ENCODE data around the gene TXNRD2.
"Not testable (repeated sequence)": the region's sequence is repeated elsewhere in the genome, so short reads cannot be mapped to it uniquely, and the experiment has no call there.

Gene TXNRD2

GRCh38 chr22:19885841-19886592 is 55.6 kb downstream of the TXNRD2 start:
- FAIRE-seq, result no peak

DNA sequence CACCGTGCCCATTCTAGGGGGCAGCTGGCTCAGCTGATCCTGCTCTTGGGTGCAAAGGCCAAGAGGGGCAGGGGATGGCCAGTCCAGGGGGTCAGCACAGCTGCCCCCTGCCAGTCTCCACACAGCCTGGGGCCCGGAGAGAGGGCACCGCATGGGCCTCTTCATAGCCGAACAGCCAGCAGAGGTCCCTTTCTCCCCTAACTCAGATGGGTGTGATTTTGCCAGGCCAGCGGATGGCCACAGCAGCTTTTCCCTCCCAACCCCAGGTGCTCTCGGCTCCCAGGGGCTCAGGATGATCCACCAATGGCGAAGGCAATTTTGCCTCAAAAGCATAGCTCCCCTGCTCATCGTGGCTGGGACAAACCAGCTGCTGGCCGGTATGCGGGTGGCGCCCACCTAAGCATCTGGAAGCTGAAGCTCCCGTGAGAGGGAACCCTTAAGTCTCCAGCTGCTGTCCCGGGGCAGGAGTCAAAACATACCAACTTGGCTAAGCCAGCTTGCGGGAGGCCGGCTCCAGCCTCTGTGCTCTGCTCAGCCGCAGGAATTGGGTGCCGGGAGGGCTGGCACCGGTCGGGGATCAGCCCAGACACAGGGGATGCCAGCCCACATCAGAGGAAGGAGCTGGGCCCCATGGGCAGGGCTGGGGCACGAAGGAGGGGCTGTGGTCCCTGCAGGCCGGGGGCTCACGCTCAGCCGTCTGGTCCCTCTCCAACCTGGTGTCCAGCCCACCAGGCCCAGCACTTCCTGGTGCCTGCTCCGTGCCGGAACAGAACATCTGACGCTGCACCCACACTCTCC is 56.5 kb downstream of the TXNRD2 start:
- no peak for FAIRE-seq

DNA sequence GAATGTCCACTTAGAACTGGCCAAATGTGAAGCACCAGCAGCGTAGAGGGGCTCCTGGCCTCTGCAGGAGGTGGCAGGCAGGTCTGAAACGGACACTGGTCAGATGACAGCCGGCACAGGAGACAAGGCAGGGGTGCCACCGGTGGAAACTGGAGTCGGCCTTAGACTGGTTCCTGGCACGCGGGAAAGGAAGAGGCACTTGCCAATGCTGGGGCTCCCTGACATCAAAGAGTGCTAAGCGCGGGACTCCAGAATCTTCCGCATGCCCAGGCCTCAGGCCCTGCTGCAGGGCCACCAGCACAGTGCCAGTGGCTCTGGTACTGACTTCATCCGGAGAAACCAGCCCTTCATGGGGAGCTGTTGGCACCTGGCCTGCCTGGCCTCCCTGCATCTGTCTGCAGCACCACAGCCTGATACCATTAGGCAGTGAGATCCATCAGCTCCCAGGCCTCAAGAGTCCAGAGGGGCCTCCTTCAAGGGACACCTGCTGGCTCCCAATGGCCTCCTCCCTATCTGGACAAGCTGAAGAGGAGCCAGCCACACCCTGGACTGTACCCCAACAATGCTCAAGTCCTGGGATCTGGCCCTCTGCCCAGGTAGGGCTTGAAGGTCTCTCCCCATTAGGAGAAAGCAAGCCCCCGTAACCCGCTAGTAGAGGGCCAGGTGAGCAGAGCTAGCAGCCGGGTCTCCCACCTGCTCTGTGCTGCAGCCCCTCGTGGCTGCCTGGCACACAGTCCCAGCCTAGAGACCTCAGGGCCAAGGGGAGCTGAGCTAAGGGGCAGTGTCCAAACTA is 57.3 kb downstream of the TXNRD2 start:
- FAIRE-seq, result no peak

DNA sequence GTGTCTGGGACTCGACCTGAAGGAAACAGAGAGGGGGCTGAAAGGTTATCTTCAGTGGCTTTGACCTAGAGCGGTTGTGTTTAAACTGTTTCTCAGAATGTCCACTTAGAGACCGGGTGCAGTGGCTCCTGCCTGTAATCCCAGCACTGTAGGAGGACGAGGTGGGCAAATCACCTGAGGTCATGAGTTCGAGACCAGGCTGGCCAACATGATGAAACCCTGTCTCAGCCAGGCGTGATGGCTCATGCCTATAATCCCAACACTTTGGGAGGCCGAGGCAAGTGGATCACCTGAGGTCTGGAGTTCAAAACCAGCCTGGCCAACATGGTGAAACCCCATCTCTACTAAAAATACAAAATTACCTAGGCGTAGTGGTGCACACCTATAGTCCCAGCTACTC is 58.2 kb downstream of the TXNRD2 start:
- FAIRE-seq, result not testable (repeated sequence)

- no peak for FAIRE-seq
Observed at GRCh38 chr22:19882446-19883381, 58.9 kb downstream of the TXNRD2 start.

DNA sequence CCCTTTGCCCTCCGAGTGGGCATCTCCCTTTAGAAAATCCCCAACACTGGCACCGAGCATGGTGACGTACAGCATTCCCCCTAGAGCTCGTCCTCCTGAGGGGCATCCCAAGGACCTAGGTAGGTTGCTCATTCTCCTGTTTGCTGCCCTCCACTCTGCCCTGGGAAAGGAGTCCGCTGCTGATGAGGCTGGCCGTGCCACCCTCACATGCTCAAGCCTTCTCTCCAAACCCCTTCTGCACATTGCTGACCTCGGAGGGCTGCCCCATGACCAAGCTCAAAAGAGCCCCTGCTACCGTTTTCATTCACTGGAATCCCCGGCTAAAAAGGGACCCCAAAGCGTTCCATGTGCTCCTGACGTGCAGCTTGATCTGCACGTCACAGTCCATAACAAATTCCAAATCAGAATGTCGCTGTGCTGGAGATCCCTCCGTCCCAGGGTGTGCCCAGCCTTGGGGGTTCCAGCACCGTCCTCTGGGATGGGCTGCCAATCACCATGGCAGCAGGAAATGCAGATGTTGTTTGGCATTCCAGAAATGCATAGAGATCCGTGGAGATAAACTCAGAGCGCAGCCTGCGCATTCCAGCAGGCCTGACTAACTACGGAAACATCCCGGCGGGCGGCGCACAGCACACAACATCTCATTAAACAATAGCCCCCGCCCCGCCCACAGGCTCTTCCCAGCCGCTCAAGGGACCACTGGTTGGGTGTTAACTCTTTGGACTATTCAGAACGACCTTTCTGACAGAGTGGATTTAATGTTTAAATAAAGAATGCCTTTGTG is 60.6 kb downstream of the TXNRD2 start:
- no peak for FAIRE-seq

GRCh38 chr22:19879992-19880785 is 61.4 kb downstream of the TXNRD2 start:
- FAIRE-seq, result no peak

DNA sequence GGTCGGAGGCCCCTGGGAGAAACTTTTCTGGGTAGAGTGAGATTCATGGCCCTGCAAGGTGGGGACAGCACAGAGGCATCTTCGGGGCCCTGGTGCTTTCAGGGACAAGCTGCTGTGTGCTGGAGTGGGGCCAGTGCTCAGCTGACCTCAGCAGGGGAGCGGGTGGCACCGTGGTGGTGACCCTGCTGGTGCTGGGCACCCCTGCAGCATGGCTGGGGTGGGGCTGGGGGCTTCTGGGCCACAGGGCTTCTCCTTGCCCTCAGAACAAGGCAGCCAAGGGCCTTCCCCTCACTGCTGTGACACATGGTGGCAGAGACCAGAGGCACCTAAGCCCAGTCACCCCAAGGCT is 62.0 kb downstream of the TXNRD2 start:
- no peak for FAIRE-seq

DNA sequence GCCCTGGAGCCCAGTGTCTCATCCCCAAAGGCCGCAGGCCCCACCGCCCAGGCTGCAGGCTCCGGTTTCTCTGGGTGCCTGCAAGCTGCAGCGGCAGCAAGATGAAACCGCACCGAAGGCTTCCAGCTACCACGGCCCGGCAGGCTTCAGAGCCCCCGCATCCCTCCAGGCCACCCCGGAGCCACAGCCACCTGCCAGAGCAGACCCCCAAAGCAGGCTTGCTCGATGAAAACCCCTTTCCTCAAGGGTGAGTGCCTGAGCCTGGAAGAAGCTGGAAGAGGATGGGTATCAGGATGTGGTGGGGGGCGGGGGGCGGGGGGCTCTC is 62.4 kb downstream of the TXNRD2 start:
- no peak for FAIRE-seq

- FAIRE-seq, result no peak
Observed at GRCh38 chr22:19878461-19879245, 63.0 kb downstream of the TXNRD2 start.

GRCh38 chr22:19877626-19878339 is 63.8 kb downstream of the TXNRD2 start:
- no peak for FAIRE-seq

- FAIRE-seq, result no peak
Observed at GRCh38 chr22:19876941-19877625, 64.5 kb downstream of the TXNRD2 start.

DNA sequence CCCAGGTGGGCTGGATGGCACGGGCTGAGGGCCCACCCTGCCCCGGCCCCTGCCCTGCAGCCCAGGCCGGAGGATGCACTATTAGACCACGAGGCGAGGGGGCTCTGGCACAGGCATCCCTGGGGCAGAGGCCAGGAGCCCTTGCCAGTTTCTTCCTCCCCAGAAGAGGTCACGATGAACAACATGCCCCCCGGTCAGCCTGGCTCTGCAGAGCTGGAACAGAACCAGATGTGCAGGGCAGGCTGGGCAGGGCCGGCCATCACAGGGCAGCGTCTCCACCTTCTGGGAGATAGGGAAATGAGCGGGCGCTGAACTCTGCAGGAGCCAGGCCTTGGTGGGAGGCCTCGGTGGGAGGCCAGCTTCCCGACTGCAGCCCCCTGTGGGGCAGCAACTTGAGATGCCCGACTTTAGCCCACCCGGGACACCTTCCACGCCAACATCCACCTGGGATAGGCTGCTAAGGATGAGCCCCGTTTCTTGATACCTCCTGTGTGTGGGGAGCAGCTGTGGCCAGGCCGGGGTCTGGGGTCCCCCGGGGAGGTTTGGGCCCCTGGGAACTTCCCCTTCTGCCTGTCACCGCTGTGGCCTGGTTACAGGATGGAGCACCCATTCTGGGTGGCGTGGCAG is 65.2 kb downstream of the TXNRD2 start:
- FAIRE-seq, result no peak

GRCh38 chr22:19875531-19876313 is 65.9 kb downstream of the TXNRD2 start:
- FAIRE-seq, result no peak

DNA sequence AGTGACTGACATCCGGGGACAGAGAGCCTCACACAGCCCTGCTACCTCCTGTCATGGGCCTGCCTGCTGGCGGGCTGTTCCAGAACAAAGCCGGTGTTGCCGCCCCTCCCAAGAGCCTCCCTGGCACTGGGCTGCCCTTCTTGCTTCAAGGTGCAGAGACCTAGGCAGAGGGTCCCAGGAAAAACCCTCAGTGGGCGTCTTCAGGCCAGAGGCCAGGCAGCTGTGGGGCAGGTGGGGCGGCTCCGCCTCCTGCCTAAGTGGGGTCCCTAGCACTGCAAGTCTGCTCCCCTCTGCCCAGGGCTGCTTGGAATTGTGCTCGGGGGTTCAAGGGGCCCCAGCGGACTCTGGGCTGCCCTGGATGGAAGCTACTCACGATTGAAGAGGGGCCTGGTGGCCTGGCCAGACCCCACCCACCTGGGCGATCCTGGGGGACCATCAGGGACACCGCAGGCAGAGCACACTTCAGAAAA is 66.5 kb downstream of the TXNRD2 start:
- no peak for FAIRE-seq

- no peak for FAIRE-seq
Observed at GRCh38 chr22:19874307-19875060, 67.1 kb downstream of the TXNRD2 start.

DNA sequence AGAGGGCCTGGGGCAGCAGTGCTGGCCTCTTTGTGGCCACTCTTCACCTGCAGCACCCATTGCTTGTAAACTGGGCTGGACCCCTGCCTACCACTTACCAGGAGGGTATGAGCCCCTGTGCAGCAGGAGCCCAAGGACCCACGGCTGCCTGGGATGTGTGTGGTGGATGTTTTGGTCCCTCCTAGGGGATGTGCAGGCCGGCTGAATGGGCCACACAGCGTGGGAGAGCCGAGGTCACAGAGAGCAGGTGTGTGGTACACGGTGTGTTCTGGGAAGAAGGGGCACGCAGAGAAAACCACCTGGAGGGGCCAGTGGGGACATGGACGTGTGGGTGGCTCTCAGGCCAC is 67.7 kb downstream of the TXNRD2 start:
- no peak for FAIRE-seq

Measured in islet of Langerhans (tissue), 1 donor.